HG03469 (cell line): ENCODE results near the gene WDR77.

ENCODE experiments used
- ATAC-seq: cut with Tn5 transposase; IDR thresholded peaks from one replicate; pipeline ENCODE4 v1.9.1; 2021; ENCODE audit warnings: mild to moderate bottlenecking, moderate library complexity, moderate number of reproducible peaks; ENCODE audit not compliant: unreplicated experiment

The WDR77 gene

DNA sequence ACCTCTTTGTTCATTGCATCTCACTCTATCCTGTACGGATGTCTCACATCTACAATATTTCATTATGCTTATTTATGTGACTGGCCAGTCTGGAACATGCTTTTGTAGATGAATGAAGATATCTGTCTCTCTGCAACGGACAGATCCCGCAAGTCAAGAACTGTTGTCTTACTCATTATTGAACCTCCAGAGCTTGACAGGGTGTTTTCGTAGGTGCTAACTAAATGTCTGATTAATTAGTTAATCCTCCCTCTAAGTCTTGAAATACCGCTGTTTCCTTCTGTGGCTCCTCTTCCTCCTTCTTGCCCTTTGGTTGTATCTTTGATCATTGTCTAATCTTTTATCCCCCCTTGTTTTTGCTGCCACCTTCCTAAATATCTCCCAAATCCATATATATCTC is 21.5 kb upstream of the WDR77 start:
- ATAC-seq = no peak

DNA sequence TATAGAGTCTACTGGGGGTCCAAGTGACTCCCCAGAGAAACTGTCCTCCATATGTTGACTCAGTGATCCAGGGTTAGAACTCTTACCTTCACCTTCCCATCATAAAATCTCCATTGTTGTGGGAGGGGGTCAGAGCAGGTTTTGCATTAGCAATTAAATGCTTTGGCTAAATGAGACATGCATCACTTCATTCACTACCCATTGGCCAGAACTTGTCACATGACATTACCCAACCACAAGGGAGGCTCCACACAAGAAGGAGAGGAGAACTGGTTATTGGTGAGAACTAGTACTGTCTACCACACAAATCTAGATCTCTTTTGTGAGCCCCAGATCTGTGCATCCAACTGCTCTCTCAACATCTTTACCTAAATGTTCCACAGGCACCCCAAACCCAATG is 20.5 kb upstream of the WDR77 start:
- no peak for ATAC-seq

GRCh38 chr1:111468717-111469100 is 19.7 kb upstream of the WDR77 start:
- no peak for ATAC-seq

DNA sequence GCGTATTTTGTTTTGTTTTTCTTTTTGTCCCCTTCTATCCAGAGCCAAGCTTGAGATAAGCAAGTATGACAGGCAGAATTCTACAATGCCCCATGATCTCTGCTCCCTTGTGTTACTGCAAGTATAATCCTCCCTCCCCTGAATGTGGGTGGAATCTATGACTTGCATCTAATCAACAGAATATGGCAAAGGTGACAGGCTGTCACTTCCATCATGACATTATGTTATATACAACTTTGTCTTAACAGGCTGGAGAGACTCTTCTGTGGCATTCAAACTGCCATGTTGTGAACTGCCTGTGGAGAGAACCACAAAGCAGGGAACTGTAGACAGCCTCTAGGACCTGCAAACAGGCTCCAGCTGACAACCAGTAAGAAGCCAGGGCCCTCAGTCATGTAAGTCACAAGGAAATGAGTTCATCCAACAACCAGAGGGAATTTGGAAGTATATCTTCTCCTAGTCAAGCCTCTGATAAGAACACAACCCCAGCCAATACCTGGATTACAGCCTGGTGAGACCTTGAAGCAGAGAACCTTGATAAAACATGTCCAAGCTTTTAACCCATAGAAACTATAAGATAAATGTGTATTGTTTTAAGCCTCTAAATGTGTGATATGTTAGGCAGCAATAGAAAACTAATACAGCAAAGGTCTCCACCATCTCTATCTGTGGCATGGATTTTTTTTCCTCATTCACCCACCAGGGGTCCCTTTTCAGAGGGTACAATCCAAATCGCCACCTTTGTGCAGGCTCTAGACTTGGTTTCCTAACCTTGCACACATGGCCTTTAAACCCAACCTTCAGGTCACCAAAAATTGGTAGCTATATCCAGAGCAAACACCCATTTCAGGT is 19.0 kb upstream of the WDR77 start:
- ATAC-seq = no peak

GRCh38 chr1:111466480-111466879 is 17.4 kb upstream of the WDR77 start:
- no peak for ATAC-seq

DNA sequence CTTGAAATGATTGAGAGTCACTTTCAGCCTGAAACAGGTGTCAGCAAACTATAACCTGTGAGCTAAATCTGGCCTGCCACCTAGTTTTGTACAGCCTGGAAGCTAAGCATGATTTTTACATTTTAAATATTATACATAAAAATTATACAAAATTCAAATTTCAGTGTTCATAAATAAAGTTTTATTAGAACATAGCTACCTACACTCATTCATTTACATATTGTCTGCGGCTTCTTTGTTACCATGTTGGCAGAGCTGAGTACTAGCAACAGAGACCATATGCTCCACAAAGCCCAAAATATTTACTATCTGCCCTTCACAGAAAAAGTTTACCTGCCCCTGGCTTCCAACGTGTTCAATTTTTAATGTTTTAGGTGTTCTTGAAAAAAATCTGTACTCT is 16.7 kb upstream of the WDR77 start:
- no peak for ATAC-seq

DNA sequence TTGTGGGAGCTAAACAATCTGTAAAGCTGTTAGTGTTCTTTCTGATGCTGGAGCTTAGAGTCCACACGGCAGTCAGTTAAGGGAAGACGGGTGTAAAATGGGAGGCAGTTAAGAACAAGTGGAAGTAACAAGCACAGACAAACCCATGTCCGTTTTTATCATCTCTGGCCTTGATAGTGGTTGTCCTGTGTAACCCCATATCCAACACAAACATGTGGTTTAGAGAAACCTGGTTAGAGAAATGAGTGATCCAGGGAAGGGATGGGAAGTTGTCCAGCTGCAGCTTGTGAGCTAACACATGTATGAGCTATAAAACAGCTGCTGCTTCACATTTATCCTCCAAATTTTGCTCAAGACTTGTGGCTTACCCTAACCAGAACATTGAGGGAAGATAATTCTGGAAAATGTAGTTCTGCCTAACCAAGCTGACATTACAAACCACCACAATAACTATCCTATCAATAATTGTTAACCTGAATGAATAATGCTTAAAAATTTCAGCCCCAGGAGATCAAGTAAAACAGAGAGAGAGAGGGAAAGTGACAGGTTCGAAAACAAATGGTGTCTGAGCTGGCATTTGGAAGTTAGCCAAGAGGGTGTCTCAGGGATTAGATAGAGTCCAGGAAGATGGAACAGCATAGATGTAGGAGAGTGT is 14.1 kb upstream of the WDR77 start:
- ATAC-seq = no peak

DNA sequence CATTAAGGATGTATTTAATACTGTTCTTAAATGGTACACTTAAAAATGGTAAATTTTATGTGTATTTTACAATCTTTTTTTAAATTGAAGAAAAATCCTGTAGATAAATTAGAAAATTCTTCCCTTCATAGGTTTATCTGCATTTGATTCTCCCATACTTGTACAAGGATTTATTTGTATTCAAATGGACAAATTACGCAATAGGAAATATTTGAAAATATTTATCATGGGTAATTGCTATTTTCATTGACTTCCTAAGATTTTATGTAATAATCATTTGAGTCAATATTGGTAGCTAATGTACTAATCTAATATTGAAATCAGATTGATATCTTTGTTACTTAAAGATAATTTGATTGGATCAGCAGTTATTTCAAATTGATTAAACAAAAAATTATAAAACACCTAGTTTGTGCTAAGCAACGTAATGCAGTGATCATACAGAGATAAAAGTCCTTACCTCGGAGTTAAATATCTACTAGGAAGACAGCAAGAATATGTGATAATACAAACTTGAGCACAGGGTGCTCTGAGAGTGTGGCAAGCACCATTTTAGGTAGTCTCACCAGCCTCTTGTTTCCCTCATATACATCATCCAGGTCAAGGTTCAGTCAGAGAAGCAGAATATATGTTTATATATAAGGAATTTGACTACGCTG is 13.4 kb upstream of the WDR77 start:
- ATAC-seq = no peak

DNA sequence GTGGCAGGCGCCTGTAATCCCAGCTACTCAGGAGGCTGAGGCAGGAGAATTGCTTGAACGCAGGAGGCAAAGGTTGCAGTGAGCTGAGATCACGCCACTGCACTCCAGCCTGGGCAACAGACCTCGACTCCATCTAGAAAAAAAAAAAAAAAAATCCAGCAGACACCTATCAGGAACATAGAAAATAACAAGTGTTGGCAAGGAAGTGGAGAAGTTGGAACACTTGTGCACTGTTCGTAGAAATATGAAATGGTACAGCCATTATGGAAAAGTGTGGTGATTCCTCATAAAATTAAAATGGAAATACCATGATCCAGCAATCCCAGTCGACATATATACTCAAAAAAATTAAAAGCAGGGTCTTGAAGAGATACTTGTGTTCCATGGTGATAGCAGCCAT is 12.7 kb upstream of the WDR77 start:
- no peak for ATAC-seq

GRCh38 chr1:111455642-111456031 is 6.6 kb upstream of the WDR77 start:
- no peak for ATAC-seq

DNA sequence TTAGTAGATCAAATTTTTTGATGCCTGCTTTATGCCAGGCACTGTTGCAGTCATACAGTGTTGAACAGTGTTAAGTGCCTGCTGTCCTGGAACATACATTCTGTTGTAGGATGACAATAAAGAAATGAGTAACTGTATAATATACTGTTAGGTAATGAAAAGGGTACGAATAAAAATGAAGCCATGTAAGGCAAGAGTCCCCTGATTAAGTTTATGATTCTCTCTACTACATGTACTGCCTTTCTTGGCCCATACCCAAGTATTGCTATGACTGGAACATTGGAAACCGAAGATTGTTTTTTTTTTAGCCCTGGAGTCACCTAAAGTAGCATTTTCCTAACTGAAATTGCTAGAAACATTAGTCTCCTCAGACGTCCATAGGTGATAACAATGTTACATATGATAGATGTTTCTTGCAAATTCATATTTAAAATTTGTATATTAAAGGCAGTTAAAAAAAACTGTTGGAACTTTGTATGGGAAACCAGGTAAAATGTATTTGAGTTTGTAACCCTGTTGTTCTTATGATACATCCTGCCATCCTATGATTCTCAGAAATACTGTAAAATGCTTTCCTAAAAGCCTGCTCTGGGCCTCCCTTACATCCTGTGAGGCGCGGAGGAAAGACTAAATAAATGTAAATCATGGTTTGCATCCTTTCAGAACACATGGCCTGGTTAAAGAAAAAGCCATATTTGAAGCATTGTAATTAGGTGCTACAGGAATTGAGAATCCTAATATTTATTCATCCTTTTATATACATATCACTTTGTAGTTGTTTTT is 6.0 kb upstream of the WDR77 start:
- ATAC-seq = no peak

DNA sequence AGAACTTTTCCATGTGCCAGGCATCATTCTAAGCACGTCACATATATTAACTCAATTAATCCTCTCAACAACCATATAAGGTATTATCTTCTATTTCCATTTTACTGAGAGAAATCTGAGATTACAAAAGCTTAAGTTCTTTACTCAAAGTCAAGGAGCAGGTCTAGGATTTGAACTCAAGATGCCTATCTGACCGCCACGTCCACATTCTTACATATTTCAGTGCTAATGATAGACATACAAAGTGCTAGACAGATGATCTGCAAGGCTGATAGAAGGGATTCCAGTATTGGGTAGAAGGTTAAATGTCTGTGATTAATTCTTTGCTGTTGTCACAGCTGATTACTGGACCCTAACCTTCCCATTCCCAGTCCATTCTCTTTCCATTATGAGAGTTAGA is 4.7 kb upstream of the WDR77 start:
- no peak for ATAC-seq

GRCh38 chr1:111452581-111452980 is 3.5 kb upstream of the WDR77 start:
- no peak for ATAC-seq

DNA sequence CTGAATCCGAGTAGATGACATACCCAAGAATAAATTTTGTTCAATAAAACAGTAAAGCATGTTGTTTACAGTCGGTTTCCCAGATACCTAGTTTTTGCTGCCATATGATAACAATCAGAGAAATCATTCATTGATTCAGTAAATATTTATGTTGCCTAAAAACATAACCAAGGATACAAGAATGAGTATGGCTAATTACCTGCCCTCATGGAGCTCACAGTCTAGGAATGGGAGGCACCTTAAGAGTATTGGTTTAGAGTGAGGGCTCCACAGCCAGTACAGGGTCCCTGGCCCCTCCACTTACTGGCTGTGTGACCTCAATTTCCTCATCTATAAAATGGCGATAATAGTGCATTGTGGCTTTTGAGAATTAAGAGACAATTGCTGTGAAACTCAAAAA is 1.1 kb upstream of the WDR77 start:
- no peak for ATAC-seq

DNA sequence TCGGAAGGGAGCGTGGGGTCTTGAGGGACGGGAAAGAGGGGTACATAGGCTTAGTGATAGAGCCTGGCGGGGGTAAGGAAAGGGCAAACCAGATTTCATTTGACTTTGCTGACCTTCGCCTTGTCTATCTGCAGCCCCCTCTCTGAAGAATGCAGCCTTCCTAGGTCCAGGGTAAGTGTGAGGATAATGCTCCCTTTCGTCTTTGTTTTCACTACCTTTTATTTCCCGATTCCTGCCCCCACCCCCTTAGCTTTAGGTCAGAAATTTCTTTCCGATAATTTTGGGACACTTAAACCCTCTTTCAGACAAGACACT is 604 bp upstream of the WDR77 start:
- no peak for ATAC-seq

GRCh38 chr1:111448482-111448917 is 556 bp downstream of the WDR77 start:
- no peak for ATAC-seq

DNA sequence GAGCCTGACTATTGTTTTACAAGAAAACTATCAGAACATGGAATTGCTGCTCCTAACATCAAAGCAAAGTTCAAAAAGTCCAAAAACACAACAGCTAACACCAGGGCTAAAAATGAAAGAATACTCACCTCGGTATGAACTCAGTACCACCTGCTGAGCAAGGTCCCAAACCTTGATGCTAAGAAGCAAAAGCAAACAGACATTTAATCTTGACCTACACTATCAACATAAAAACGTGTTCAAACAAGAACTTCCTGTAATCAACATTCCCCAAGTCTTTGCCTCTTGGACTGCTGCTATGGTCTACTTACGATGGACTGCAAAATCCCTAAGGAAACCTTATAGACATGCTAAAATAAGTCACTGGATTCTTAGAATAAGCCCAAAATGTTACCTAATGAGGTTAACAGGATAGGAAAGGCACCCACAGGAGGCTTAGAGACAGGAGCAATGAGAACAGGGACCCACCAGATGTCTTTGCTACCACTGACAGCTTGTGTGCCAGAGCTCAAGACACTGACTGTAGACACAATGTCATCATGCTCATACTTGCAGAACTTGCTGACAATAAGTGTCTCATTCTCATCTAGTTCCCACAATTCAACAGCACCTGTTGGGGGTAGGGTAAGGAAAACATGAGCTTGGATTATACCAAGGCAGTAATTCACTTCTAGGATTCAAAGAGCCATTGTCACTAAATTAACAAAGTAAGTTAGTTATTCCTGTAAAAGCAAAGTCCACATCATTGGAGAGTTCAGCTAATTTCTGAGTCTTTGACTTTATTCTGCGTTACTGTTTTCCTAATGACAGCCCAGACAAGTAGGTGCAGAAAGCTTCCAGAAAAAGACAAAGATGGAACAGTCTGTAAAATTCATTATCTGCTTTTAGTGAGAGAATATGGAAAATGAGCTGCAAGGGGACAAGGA is 1.8 kb downstream of the WDR77 start:
- ATAC-seq = no peak

GRCh38 chr1:111446546-111446945 is 2.5 kb downstream of the WDR77 start:
- ATAC-seq = no peak

GRCh38 chr1:111444031-111444430 is 5.0 kb downstream of the WDR77 start:
- no peak for ATAC-seq

GRCh38 chr1:111442457-111442856 is 6.6 kb downstream of the WDR77 start:
- no peak for ATAC-seq
